Lung (tissue), 16 donors: Measurements from ENCODE around the gene SUSD1. TPM values are rescaled to one million over a fixed set of nuclear protein-coding genes. Genes with fewer than 3 reads are reported as not detected.
A peak's percentile ranks its signal among the peaks of the same experiment; 100 is the strongest.

Source experiments
- ATAC-seq: fragments of 200-7000 bp; cut with Tn5 transposase; one replicate; pipeline ENCODE4 v1.9.1; 2020; ENCODE audit warnings: moderate number of reproducible peaks; ENCODE audit not compliant: insufficient read depth, low FRiP score
- DNase-seq, 3 donors: peaks; one replicate each; pipeline ENCODE4 v3.0.0-alpha.2; 2013 to 2017
- H3K27ac ChIP-seq, 2 donors: one replicate each; pipeline ENCODE4 v1.5.1; 2013; ENCODE audit warnings: mild to moderate bottlenecking in 2 of 2, moderate library complexity in 2 of 2, control low read depth in 1 of 2, inconsistent platforms in 1 of 2, low read depth in 1 of 2, low read length in 1 of 2
- H3K27me3 ChIP-seq, 3 donors: one replicate each; pipeline ENCODE4 v1.5.1; 2013; ENCODE audit warnings: low read length in 2 of 3; ENCODE audit not compliant: control insufficient read depth in 3 of 3, insufficient read depth in 3 of 3
- H3K36me3 ChIP-seq, 4 donors: one replicate each; pipeline ENCODE4 v1.5.1; 2013; ENCODE audit warnings: low read length in 4 of 4, mild to moderate bottlenecking in 1 of 4, moderate library complexity in 1 of 4; ENCODE audit not compliant: control insufficient read depth in 4 of 4, insufficient read depth in 4 of 4
- H3K4me1 ChIP-seq, 5 donors: one replicate each; pipeline ENCODE4 v1.5.1; 2013; ENCODE audit warnings: low read length in 5 of 5, mild to moderate bottlenecking in 2 of 5, moderate library complexity in 1 of 5; ENCODE audit not compliant: control insufficient read depth in 5 of 5, insufficient read depth in 5 of 5
- H3K4me3 ChIP-seq: one replicate; pipeline ENCODE4 v1.5.1; 2013; ENCODE audit warnings: mild to moderate bottlenecking, control low read depth, moderate library complexity
- H3K9ac ChIP-seq, 2 donors: one replicate each; pipeline ENCODE4 v1.5.1; 2013; ENCODE audit warnings: low read length in 2 of 2, control low read depth in 1 of 2; ENCODE audit not compliant: insufficient read depth in 1 of 2
- H3K9me3 ChIP-seq, 4 donors: one replicate each; pipeline ENCODE4 v1.5.1; 2013; ENCODE audit warnings: low read length in 3 of 4, mild to moderate bottlenecking in 1 of 4, moderate library complexity in 1 of 4; ENCODE audit not compliant: control insufficient read depth in 4 of 4, insufficient read depth in 3 of 4
- WGBS, 2 donors: extraction: QIAGEN DNeasy Blood & Tissue Kit; methylation state at CpG; one replicate each; pipeline ENCODE4 v1.1.7; 2013; 5-methylcytosine and 5-hydroxymethylcytosine counted together
- long read RNA-seq, 5 donors: transcript quantifications; one replicate each; lab custom pipeline, GENCODE V29; 2026
- polyA plus RNA-seq, 2 donors: library from polyadenylated mRNA; stranded (reverse); fragments of 200-250 nt; gene quantifications; one replicate each; pipeline ENCODE4 v1.2.1, GENCODE V29; 2013
- total RNA-seq, 2 donors: library from RNA; depleted of rRNA in 1 of 2; stranded (reverse); fragments of >200 nt in 1 of 2; gene quantifications; one replicate each; pipeline ENCODE4 v1.2.1, GENCODE V29; 2014 to 2021
- TF ChIP-seq, protein P1 (sequence below): IDR thresholded peaks from 2 replicates; pipeline ENCODE4 v1.5.1; 2012; ENCODE audit warnings: mild to moderate bottlenecking; ENCODE audit errors: control extremely low read depth, extremely low read depth
- donor health status: control.
- donor health status: control.
- donor health status: Bipolar disorder and iron deficiency.
- donor health status: healthy.
- donor health status: DM: yes; HTN: yes; CAD: no.

Gene SUSD1
- 10 to 100 TPM; 23.6 to 26.6 TPM for total RNA-seq
- 10 to 100 TPM in 1 of 2 donors, 1 to 10 TPM in 1; 4.4 to 18.6 TPM for polyA plus RNA-seq
- long read RNA-seq, donor 1, partial matches to known transcripts, result 0 of 1 reads
- long read RNA-seq, donor 1, other reads (novel, unspliced or antisense), result 0 of 1 reads
- long read RNA-seq, donor 2, partial matches to known transcripts, result 0 of 1 reads
- long read RNA-seq, donor 2, other reads (novel, unspliced or antisense), result 0 of 1 reads
- long read RNA-seq, donor 3, result 0 reads
- long read RNA-seq, donor 4, result 0 reads
- long read RNA-seq, donor 5, partial matches to known transcripts, result 0 of 1 reads
- long read RNA-seq, donor 5, other reads (novel, unspliced or antisense), result 0 of 1 reads

DNA sequence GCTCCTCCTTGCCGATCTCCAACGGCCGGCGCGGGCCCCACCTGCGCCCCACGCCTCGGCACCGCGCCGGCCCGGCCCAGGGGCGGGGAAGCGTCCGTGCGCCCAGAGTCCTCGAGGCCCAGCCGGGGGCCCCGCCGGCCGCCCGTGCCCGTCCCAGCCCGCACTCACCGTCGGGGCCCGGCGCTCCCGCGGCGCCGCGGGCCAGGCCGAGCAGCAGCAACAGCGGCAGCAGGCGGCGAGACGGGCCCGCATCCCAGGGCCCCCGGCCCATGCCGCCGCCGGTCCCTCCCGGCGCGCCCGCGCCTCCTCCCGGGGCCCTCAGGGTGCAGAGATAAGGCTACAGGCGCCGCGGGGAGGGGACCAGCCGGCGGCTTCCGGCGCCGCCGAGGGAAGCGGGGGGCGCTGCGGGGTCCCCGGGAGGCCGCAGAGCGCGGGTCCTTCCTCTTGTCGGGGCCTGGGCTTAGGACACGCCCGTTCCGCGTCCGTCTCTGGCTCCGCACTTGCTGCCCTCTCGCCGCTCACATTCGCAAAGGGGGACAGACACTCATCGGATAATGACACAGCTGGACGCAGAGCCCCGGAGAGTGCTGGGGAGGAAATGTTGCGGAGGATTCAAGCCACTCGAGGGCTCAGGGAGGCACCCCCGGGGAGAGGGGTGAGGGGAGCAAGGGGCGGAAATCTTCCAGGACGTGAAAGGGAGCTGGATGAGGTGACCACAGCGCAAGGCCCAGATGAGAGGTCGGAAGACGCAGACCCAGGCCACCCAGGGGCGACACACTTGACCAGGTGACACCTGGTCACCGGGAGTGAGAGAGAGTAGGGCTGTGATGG is at the start of gene SUSD1:
Gene SUSD1 (minus strand): TSS at position 333 of the 831 bp plus-strand sequence. CDS start 62 bp downstream, at position 271.
- peak within 1 kb of the TSS; percentile 62 to 66 for H3K27ac ChIP-seq
- H3K9me3 ChIP-seq, result no peaks in the 10 kb centered on the region
- peak within 1 kb of the TSS; percentile 36 for H3K4me3 ChIP-seq
- peaks cover 0 to 8% (median 3%) of the 10 kb centered on the region in 5 donors for H3K4me1 ChIP-seq
- H3K27me3 ChIP-seq, result no peaks in the 10 kb centered on the region
- H3K9ac ChIP-seq, result peak within 1 kb of the TSS; percentile 49 to 68
- TF ChIP-seq, protein P1, sequence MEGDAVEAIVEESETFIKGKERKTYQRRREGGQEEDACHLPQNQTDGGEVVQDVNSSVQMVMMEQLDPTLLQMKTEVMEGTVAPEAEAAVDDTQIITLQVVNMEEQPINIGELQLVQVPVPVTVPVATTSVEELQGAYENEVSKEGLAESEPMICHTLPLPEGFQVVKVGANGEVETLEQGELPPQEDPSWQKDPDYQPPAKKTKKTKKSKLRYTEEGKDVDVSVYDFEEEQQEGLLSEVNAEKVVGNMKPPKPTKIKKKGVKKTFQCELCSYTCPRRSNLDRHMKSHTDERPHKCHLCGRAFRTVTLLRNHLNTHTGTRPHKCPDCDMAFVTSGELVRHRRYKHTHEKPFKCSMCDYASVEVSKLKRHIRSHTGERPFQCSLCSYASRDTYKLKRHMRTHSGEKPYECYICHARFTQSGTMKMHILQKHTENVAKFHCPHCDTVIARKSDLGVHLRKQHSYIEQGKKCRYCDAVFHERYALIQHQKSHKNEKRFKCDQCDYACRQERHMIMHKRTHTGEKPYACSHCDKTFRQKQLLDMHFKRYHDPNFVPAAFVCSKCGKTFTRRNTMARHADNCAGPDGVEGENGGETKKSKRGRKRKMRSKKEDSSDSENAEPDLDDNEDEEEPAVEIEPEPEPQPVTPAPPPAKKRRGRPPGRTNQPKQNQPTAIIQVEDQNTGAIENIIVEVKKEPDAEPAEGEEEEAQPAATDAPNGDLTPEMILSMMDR, result no peak
- peaks cover 0 to 2% (median 0%) of the 10 kb centered on the region in 4 donors for H3K36me3 ChIP-seq
- WGBS, 2 donors, result 4 to 6% methylated on average over 51 to 88 of the region's 88 CpGs
- ATAC-seq (peak; percentile 75), DNase-seq (peak; percentile 62 to 75 (median 63))

DNA sequence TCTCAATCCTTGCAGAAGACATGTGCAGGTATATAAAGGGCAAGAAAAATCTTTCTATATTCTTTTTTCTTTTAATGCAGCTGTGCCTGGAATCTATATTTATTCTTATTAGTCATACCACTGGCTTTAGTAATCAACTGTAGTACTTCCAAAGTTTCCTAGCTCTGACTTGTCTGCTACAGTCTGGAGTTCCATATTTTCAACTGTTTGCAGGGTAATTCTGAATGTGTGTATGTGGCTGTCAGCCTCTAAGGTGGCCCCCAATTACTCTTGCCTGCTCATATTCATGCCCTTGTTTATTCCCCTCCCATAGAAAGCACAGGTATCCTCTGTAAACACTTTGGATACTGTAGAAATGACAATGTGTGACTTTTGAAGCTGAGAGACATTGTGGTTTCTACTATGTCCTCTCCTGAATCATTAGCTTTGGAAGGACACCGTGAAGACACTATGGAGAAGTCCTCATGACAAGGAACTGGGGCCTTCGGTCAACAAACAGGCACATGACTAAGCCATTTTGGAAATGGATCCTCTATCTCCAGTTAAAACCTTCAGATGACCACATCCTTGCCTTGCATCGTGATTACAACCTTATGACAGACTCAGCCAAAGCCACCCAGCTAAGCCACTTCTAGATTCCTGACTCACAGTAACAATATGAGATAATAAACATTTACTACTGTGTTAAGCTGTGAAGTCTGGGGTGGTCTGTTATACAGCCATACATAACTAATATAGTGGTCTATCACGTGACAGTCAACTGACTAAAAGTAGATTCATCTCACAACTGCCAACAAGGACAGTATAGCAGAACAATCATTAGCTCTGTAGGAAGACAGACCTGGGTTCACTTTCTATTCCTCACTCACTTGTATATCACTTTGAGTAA is 49.5 kb upstream of the SUSD1 start:
- TF ChIP-seq, protein P1, result no peak
- no peak overlapping the region for H3K27ac ChIP-seq
- peaks cover 10 to 29% (median 16%) of the 10 kb centered on the region in 4 donors for H3K36me3 ChIP-seq
- WGBS, 2 donors, result 83% methylated on average over 4 of the region's 4 CpGs
- no peaks in the 10 kb centered on the region for H3K27me3 ChIP-seq
- H3K9me3 ChIP-seq, result no peaks in the 10 kb centered on the region
- H3K4me1 ChIP-seq, result no peaks in the 10 kb centered on the region
- DNase-seq (no peak), ATAC-seq (no peak)
- no peak overlapping the region for H3K4me3 ChIP-seq
- H3K9ac ChIP-seq, result no peak overlapping the region

DNA sequence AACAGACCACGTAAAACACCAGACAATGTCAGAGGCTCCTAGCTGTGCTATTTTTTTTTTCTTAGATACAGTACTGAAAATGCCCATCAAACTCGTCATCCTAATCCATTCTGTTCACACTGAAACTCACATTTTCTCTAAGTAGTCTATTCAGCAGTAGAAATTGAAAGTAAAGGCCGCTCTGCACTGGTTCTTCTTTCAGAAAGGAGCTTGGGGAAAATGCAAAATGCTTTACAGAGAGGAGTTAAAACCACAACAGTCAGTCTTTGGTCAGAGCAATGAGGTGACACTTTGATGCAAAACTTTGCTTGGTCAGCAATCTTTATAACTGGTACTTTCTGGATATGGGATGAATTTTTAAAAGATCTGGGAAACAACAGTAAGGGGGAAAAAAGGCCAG is 43.8 kb upstream of the SUSD1 start:
- TF ChIP-seq, protein P1, result no peak
- WGBS, 2 donors, result 80 to 92% methylated on average over 3 of the region's 3 CpGs
- Histone ChIP-seq H3K27me3 (no peaks in the 10 kb centered on the region), H3K36me3 (peaks cover 3 to 6% (median 5%) of the 10 kb centered on the region in 4 donors), H3K27ac (no peak overlapping the region), H3K9me3 (no peaks in the 10 kb centered on the region), H3K9ac (no peak overlapping the region), H3K4me1 (peaks cover 0 to 5% (median 0%) of the 10 kb centered on the region in 5 donors), H3K4me3 (no peak overlapping the region)
- ATAC-seq (no peak), DNase-seq (peak in 1 of 3 donors; percentile 36)
